HL-60 (cell line): Measurements from ENCODE around the gene ADAM17.
A peak's percentile ranks its signal among the peaks of the same experiment; 100 is the strongest.

ENCODE experiments used
- DNase-seq, 2 experiments: peaks; one replicate each; pipeline ENCODE4 v3.0.0-alpha.2; 2010 to 2020; ENCODE audit warnings: low read depth in 1 of 2, low spot score in 1 of 2
- H3K27ac ChIP-seq: fragments of 250-450 bp; sonication (Bioruptor Pico); replicated peaks from 2 replicates; pipeline ENCODE4 v1.5.1; 2020; ENCODE audit warnings: mild to moderate bottlenecking, moderate library complexity
- H3K27me3 ChIP-seq: fragments of 250-450 bp; sonication (Bioruptor Pico); 2 replicates; pipeline ENCODE4 v1.5.1; 2021; ENCODE audit warnings: mild to moderate bottlenecking, moderate library complexity; ENCODE audit not compliant: insufficient read depth, poor library complexity, severe bottlenecking
- H3K4me3 ChIP-seq: replicated peaks from 2 replicates; pipeline ENCODE4 v1.5.1; 2011; ENCODE audit warnings: mild to moderate bottlenecking, control low read depth, low read length; ENCODE audit not compliant: insufficient read depth
- CTCF ChIP-seq: IDR thresholded peaks from one replicate; pipeline ENCODE4 v1.5.1; 2011; ENCODE audit warnings: low read length, control low read depth, inconsistent platforms; ENCODE audit not compliant: insufficient read depth
- GABPA ChIP-seq: IDR thresholded peaks from 2 replicates; pipeline ENCODE4 v1.6.1; 2012; ENCODE audit warnings: low read depth
- POLR2AphosphoS5 ChIP-seq: IDR thresholded peaks from 2 replicates; pipeline ENCODE4 v1.6.1; 2012; ENCODE audit warnings: low read depth
- REST ChIP-seq: IDR thresholded peaks from 2 replicates; pipeline ENCODE4 v1.6.1; 2012; ENCODE audit warnings: low read depth; ENCODE audit not compliant: insufficient replicate concordance
- SPI1 ChIP-seq: IDR thresholded peaks from 2 replicates; pipeline ENCODE4 v1.6.1; 2012; ENCODE audit warnings: low read depth, mild to moderate bottlenecking, borderline replicate concordance
- long read RNA-seq: library from polyadenylated mRNA; unstranded; transcript quantifications from one replicate; pipeline ENCODE4 v2.0.0, GENCODE V29; 2020

The ADAM17 gene
- long read RNA-seq, full-length matches to known transcripts, result 113 of 139 reads
- long read RNA-seq, partial matches to known transcripts, result 9 of 139 reads
- long read RNA-seq, other reads (novel, unspliced or antisense), result 17 of 139 reads

GRCh38 chr2:9555297-9556120 is at the start of gene ADAM17:
Gene ADAM17 (minus strand): TSS chr2:9555830. CDS start chr2:9555605, 225 bp downstream.
- H3K27ac ChIP-seq, result peak within 1 kb of the TSS; percentile 96
- peak; percentile 90 to 93 for DNase-seq
- H3K27me3 ChIP-seq, result no peaks in the 10 kb centered on the region
- peak within 1 kb of the TSS; percentile 99 for H3K4me3 ChIP-seq
- no peak for TF ChIP-seq SPI1
- peak; percentile 90 for TF ChIP-seq POLR2AphosphoS5
- peak; percentile 12 for TF ChIP-seq REST
- peak; percentile 93 for TF ChIP-seq GABPA
- no peak for TF ChIP-seq CTCF

GRCh38 chr2:9602412-9602811 is 46.8 kb upstream of the ADAM17 start:
- DNase-seq, result no peak
- no peak overlapping the region for H3K27ac ChIP-seq
- H3K4me3 ChIP-seq, result no peak overlapping the region
- no peak for TF ChIP-seq REST
- no peak for TF ChIP-seq POLR2AphosphoS5
- no peak for TF ChIP-seq CTCF
- no peak for TF ChIP-seq SPI1
- TF ChIP-seq GABPA, result no peak
- H3K27me3 ChIP-seq, result no peaks in the 10 kb centered on the region

GRCh38 chr2:9601397-9601796 is 45.8 kb upstream of the ADAM17 start:
- TF ChIP-seq CTCF, result no peak
- DNase-seq, result no peak
- no peak overlapping the region for H3K4me3 ChIP-seq
- no peaks in the 10 kb centered on the region for H3K27me3 ChIP-seq
- H3K27ac ChIP-seq, result no peak overlapping the region

GRCh38 chr2:9599430-9599829 is 43.8 kb upstream of the ADAM17 start:
- TF ChIP-seq GABPA (no peak), CTCF (no peak), SPI1 (no peak), REST (no peak), POLR2AphosphoS5 (no peak)
- DNase-seq, result no peak
- Histone ChIP-seq H3K27me3 (no peaks in the 10 kb centered on the region), H3K4me3 (no peak overlapping the region), H3K27ac (no peak overlapping the region)
